ENCODE results near the gene BST2. TPM values are rescaled to one million over a fixed set of nuclear protein-coding genes. Genes with fewer than 3 reads are reported as not detected.

The BST2 gene
- polyA plus RNA-seq, 1 of the 3 experiments (the other 2 are of a cell fraction): 5.7 TPM

DNA sequence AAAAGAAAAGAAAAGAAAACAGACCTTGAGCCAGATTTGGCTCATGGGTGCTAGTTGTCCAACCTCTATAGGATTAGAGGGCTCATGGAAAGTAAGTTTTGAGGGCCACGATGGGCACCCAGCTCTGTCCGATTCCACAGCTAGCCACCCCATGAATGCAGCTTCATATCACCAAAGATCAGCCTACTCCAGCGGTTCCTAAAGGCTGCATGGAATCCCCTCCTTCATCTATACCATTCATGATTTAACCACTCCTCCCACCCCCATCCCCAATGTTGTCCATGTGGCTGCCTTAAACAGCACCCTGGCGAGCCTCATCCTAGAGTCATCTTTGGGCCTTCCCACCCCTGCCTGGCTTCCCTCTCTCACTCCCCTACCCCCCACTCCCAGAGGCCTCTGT, 16.5 kb upstream of the BST2 start:
- Histone ChIP-seq H2AFZ (ENCODE audit: low read depth) (no peak overlapping the region), H3K27me3 (ENCODE audit: insufficient read depth) (no peaks in the 10 kb centered on the region), H4K20me1 (ENCODE audit: insufficient read depth) (no peaks in the 10 kb centered on the region), H3K9ac (no peak overlapping the region), H3K36me3 (replicated peaks in 1 of 2; ENCODE audit: control insufficient read depth in 1 of 2, insufficient read depth in 2 of 2, low read length in 1 of 2) (peaks cover 3 to 7% of the 10 kb centered on the region in 2 experiments), H3K4me2 (no peak overlapping the region), H3F3A (replicated peaks; ENCODE audit: insufficient read depth) (peaks cover 11% of the 10 kb centered on the region), H3K9me3 (no peaks in the 10 kb centered on the region), H3K4me1 (ENCODE audit: control insufficient read depth in 1 of 2, insufficient read depth in 2 of 2, low read depth in 1 of 2, low read length in 1 of 2) (peaks cover 0 to 8% of the 10 kb centered on the region in 2 experiments; a peak in 1 of 4 replicates), H3K4me3 (ENCODE audit: low read depth in 2 of 2, low read length in 1 of 2) (no peak overlapping the region), H3K27ac (ENCODE audit: low read depth in 2 of 2, low read length in 1 of 2) (no peak overlapping the region), H3K9me2 (no peaks in the 10 kb centered on the region), H3K79me2 (ENCODE audit: insufficient read depth) (no peaks in the 10 kb centered on the region)
- WGBS (ENCODE audit: low lambda C conversion rate): 91% methylated on average over 4 of the region's 4 CpGs
- no peak for TF ChIP-seq TAF1 (IDR thresholded peaks at IDR 0.05; ENCODE audit: borderline replicate concordance, low read depth, low read length)
- TF ChIP-seq POLR2AphosphoS5 (IDR thresholded peaks at IDR 0.05; ENCODE audit: low read depth, low read length): no peak
- TF ChIP-seq MXI1 (IDR thresholded peaks at IDR 0.05; ENCODE audit: low read depth, low read length): no peak
- no peak for DNase-seq
- POLR2A ChIA-PET: no interaction called here
- CTCF ChIA-PET: interaction anchor here (0.9 to 1.2 kb wide), 2 partner anchors 23 to 27 kb away, joined by 3 read pairs; no protein-coding TSS in a partner anchor

DNA sequence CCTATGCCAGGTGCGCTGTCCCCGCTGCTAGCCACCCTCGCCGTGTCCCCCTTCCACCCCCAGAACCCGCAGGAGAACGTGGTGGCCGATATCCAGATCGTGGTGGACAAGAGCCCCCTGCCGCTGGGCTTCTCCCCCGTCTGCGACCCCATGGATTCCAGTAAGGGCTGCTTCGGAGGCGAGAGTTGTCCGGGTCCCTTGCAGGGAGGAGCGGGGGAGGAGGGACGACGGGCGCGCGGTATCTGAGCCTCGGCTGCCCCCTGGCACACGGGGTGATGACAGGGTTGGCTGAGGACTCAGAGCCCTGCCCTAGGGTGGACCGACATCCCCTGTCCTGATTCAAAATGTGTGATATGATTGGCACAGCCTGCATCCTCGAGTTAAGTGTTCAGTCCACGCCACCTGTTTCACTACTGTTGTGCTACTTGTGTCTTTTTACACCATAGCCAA, 15.1 kb upstream of the BST2 start:
- Histone ChIP-seq H3K4me1 (ENCODE audit: control insufficient read depth in 1 of 2, insufficient read depth in 2 of 2, low read depth in 1 of 2, low read length in 1 of 2) (peaks cover 0 to 8% of the 10 kb centered on the region in 2 experiments; a peak in 1 of 4 replicates), H3K36me3 (replicated peaks in 1 of 2; ENCODE audit: control insufficient read depth in 1 of 2, insufficient read depth in 2 of 2, low read length in 1 of 2) (peaks cover 3 to 7% of the 10 kb centered on the region in 2 experiments), H3K27me3 (ENCODE audit: insufficient read depth) (no peaks in the 10 kb centered on the region), H3K9ac (peak overlapping the region; percentile 63), H3K27ac (ENCODE audit: low read depth in 2 of 2, low read length in 1 of 2) (peak overlapping the region; percentile 15 to 60; a peak in 3 of 4 replicates), H3K9me2 (no peaks in the 10 kb centered on the region), H3K4me2 (peak overlapping the region; percentile 89), H3K79me2 (ENCODE audit: insufficient read depth) (no peaks in the 10 kb centered on the region), H3K9me3 (no peaks in the 10 kb centered on the region), H3F3A (replicated peaks; ENCODE audit: insufficient read depth) (peaks cover 7% of the 10 kb centered on the region), H4K20me1 (ENCODE audit: insufficient read depth) (no peaks in the 10 kb centered on the region), H2AFZ (ENCODE audit: low read depth) (peak overlapping the region; percentile 97), H3K4me3 (ENCODE audit: low read depth in 2 of 2, low read length in 1 of 2) (peak overlapping the region; percentile 75 to 78)
- DNase-seq: peak; percentile 85
- CTCF ChIA-PET: interaction anchor here (1.3 to 2.9 kb wide), 3 partner anchors 8 to 45 kb away, joined by 6 to 11 read pairs (median 6); no protein-coding TSS in a partner anchor
- POLR2A ChIA-PET: no interaction called here
- WGBS (ENCODE audit: low lambda C conversion rate): 16% methylated on average over 5 of the region's 25 CpGs
- TF ChIP-seq RAD21 (IDR thresholded peaks at IDR 0.05; ENCODE audit: low read length): peak; percentile 50
- TF ChIP-seq, protein P1, sequence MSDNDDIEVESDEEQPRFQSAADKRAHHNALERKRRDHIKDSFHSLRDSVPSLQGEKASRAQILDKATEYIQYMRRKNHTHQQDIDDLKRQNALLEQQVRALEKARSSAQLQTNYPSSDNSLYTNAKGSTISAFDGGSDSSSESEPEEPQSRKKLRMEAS (IDR thresholded peaks at IDR 0.05; ENCODE audit: low read depth): 0 out of 2 replicates have a peak, but pooled peaks have one; percentile 23
- TF ChIP-seq, protein P2, sequence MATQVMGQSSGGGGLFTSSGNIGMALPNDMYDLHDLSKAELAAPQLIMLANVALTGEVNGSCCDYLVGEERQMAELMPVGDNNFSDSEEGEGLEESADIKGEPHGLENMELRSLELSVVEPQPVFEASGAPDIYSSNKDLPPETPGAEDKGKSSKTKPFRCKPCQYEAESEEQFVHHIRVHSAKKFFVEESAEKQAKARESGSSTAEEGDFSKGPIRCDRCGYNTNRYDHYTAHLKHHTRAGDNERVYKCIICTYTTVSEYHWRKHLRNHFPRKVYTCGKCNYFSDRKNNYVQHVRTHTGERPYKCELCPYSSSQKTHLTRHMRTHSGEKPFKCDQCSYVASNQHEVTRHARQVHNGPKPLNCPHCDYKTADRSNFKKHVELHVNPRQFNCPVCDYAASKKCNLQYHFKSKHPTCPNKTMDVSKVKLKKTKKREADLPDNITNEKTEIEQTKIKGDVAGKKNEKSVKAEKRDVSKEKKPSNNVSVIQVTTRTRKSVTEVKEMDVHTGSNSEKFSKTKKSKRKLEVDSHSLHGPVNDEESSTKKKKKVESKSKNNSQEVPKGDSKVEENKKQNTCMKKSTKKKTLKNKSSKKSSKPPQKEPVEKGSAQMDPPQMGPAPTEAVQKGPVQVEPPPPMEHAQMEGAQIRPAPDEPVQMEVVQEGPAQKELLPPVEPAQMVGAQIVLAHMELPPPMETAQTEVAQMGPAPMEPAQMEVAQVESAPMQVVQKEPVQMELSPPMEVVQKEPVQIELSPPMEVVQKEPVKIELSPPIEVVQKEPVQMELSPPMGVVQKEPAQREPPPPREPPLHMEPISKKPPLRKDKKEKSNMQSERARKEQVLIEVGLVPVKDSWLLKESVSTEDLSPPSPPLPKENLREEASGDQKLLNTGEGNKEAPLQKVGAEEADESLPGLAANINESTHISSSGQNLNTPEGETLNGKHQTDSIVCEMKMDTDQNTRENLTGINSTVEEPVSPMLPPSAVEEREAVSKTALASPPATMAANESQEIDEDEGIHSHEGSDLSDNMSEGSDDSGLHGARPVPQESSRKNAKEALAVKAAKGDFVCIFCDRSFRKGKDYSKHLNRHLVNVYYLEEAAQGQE (IDR thresholded peaks at IDR 0.05; ENCODE audit: low read depth, low read length): no peak
- TF ChIP-seq, protein P3, sequence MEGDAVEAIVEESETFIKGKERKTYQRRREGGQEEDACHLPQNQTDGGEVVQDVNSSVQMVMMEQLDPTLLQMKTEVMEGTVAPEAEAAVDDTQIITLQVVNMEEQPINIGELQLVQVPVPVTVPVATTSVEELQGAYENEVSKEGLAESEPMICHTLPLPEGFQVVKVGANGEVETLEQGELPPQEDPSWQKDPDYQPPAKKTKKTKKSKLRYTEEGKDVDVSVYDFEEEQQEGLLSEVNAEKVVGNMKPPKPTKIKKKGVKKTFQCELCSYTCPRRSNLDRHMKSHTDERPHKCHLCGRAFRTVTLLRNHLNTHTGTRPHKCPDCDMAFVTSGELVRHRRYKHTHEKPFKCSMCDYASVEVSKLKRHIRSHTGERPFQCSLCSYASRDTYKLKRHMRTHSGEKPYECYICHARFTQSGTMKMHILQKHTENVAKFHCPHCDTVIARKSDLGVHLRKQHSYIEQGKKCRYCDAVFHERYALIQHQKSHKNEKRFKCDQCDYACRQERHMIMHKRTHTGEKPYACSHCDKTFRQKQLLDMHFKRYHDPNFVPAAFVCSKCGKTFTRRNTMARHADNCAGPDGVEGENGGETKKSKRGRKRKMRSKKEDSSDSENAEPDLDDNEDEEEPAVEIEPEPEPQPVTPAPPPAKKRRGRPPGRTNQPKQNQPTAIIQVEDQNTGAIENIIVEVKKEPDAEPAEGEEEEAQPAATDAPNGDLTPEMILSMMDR (IDR thresholded peaks at IDR 0.05): 0 out of 2 replicates have a peak, but pooled peaks have one; percentile 21
- no peak for TF ChIP-seq TEAD4 (IDR thresholded peaks at IDR 0.05; ENCODE audit: borderline replicate concordance, insufficient read depth)
- TF ChIP-seq SMC3 (IDR thresholded peaks at IDR 0.05; ENCODE audit: low read depth, low read length): peak; percentile 41; the same call in 1 of the 2 replicates
